NCI-H128 (cell line): Measurements from ENCODE around the gene PNLIPRP1.

Experiments
- DNase-seq: peaks from one replicate; lab custom pipeline; 2025; ENCODE audit not compliant: unreplicated experiment; lab: John Stamatoyannopoulos, UW

The PNLIPRP1 gene

GRCh38 chr10:116630020-116630419 is 39.3 kb downstream of the PNLIPRP1 start:
- DNase-seq = no peak

GRCh38 chr10:116631871-116632295 is 41.1 kb downstream of the PNLIPRP1 start:
- no peak for DNase-seq

GRCh38 chr10:116632596-116633215 is 41.9 kb downstream of the PNLIPRP1 start:
- DNase-seq = no peak

- DNase-seq = no peak
These were observed 42.4 kb downstream of the PNLIPRP1 start for GRCh38 chr10:116633216-116633600.

GRCh38 chr10:116634126-116634975 is 43.6 kb downstream of the PNLIPRP1 start:
- DNase-seq = no peak

GRCh38 chr10:116636385-116636784 is 45.6 kb downstream of the PNLIPRP1 start:
- no peak for DNase-seq

- DNase-seq = no peak
These were observed 46.2 kb downstream of the PNLIPRP1 start for GRCh38 chr10:116636976-116637375.

- DNase-seq = no peak
These were observed 47.1 kb downstream of the PNLIPRP1 start for GRCh38 chr10:116637830-116638229.

GRCh38 chr10:116646502-116646901 is 55.7 kb downstream of the PNLIPRP1 start:
- DNase-seq = no peak

- DNase-seq = no peak
These were observed 58.1 kb downstream of the PNLIPRP1 start for GRCh38 chr10:116648903-116649302.

GRCh38 chr10:116653885-116654284 is 63.1 kb downstream of the PNLIPRP1 start:
- no peak for DNase-seq

- DNase-seq = no peak
These were observed 64.1 kb downstream of the PNLIPRP1 start for GRCh38 chr10:116654816-116655215.

- DNase-seq = no peak
These were observed 64.8 kb downstream of the PNLIPRP1 start for GRCh38 chr10:116655568-116655967.

- DNase-seq = no peak
These were observed 65.3 kb downstream of the PNLIPRP1 start for GRCh38 chr10:116656044-116656443.

- no peak for DNase-seq
These were observed 67.2 kb downstream of the PNLIPRP1 start for GRCh38 chr10:116657863-116658551.
